NT2/D1 (cell line): ENCODE measurements around the gene MATN1.

ENCODE experiments used
- SUZ12 ChIP-seq: IDR thresholded peaks from 2 replicates; pipeline ENCODE4 v1.6.1; 2011; ENCODE audit not compliant: insufficient read length, insufficient read depth; ENCODE audit errors: extremely low read depth
- YY1 ChIP-seq: IDR thresholded peaks from 2 replicates; pipeline ENCODE4 v1.6.1; 2011; ENCODE audit not compliant: insufficient read length, insufficient read depth
- ZNF274 ChIP-seq: IDR thresholded peaks from 2 replicates; pipeline ENCODE4 v1.6.1; 2011; ENCODE audit warnings: mild to moderate bottlenecking, low read depth, low read length

DNA sequence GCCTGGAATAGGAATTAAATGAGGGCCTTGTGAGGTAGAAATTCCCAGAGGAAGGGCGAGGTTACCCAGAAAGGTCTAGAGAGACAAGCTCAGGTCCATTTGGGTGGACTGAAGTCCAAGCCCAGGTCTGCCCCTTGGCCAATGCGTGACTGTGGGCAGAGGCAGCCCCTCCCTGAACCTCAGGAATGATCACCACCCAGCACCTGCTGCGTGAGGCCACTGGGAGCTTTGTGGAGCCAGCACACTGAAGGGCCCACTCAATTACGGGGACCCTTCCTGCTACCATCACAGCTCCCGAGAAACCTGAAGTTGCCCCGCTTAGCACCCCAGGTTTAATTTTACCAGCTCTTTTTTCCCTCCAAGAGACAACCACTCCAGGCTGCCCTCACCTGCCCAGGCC lies 6.5 kb upstream of the MATN1 start:
- TF ChIP-seq YY1 = no peak
- TF ChIP-seq ZNF274 = no peak
- no peak for TF ChIP-seq SUZ12
